ENCODE measurements around the gene P4HTM. TPM values are rescaled to one million over a fixed set of nuclear protein-coding genes. Genes with fewer than 3 reads are reported as not detected.
"Not testable (repeated sequence)": the region's sequence is repeated elsewhere in the genome, so short reads cannot be mapped to it uniquely, and the experiment has no call there.

The P4HTM gene
- total RNA-seq, 1 donor, result 26.8 TPM

DNA sequence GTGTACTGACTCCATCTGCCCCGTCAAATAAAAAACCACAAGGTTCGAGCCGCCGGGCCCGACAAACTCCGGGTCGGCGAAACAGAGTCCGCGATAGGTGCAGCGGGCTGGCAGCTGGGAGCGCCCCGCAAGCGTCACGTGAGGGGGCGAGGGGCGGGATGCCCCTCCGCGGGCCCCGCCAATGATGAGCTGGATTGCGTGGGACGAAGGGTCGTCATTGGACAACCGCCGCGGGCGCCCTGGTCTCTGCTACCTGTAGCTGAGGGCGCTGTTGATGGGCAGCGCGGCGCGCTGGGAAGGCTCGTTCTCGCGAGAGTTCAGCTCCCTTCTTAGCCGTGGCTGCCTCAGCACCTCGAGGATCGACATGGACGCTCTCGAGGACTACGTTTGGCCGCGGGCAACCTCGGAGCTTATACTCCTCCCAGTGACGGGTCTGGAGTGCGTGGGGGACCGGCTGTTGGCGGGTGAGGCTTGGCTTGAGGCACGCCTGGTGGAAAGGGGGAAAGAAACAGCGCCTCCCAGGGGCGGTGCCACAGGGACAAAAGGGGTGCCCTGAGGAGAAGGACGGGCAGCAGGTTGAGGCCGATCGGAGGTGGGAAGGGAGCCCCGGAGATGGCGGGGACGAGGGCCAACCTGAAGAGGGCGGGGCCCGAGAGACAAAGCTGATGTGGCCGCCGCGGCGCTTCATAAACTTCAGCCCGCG, 17.2 kb downstream of the P4HTM start, which contains the start of gene WDR6:
TSS of gene WDR6 (plus strand) at position 324 of the 703 bp plus-strand sequence. CDS start at position 365, 41 bp downstream.
- DNase-seq (ENCODE audit: low read depth), result peak; percentile 98
- TF ChIP-seq, protein P1, sequence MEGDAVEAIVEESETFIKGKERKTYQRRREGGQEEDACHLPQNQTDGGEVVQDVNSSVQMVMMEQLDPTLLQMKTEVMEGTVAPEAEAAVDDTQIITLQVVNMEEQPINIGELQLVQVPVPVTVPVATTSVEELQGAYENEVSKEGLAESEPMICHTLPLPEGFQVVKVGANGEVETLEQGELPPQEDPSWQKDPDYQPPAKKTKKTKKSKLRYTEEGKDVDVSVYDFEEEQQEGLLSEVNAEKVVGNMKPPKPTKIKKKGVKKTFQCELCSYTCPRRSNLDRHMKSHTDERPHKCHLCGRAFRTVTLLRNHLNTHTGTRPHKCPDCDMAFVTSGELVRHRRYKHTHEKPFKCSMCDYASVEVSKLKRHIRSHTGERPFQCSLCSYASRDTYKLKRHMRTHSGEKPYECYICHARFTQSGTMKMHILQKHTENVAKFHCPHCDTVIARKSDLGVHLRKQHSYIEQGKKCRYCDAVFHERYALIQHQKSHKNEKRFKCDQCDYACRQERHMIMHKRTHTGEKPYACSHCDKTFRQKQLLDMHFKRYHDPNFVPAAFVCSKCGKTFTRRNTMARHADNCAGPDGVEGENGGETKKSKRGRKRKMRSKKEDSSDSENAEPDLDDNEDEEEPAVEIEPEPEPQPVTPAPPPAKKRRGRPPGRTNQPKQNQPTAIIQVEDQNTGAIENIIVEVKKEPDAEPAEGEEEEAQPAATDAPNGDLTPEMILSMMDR (IDR thresholded peaks at IDR 0.05; ENCODE audit: insufficient read depth, low read depth, low read length), result peak; percentile 49
- H3K4me3 ChIP-seq (ENCODE audit: low read depth, low read length), result peak within 1 kb of the TSS; percentile 87

DNA sequence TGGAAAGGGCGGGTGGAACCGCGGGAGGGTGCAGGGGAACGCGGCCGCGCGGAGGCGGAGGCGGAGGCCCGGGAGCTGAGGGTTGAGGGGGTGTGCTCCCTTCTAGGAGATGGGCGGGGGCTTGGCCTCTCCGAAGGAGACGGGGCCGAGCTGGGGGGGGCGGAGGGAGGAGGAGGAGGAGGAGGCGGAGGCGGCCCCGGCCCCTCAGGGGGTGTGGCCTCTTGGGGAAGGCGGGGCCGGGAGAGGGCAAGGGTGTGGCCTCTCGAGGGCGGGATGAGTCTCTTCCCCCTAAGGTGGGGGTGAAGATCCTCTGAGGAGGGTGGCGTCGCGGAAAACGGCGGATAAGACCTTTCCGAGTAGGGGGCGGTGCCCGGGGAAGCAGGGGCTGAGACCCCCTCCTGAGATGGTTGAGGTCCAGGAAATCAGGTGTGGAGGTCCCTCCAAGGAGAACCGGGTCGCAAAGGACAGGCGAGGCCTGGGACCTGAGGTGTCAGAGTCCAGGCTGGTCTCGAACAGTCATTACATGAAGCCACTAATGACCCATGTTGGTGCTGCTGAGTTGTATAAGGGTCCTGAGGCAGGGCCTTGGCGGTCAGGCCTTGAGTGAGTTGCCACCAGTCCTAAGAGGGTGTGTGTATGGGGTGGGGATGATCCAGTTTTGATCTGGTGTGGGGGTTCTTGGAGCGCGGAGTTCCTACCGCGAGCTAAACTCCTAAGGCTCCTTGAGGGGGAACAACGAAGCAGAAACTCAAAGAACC, 17.9 kb downstream of the P4HTM start:
- TF ChIP-seq, protein P1 (IDR thresholded peaks at IDR 0.05; ENCODE audit: insufficient read depth, low read depth, low read length), result no peak

DNA sequence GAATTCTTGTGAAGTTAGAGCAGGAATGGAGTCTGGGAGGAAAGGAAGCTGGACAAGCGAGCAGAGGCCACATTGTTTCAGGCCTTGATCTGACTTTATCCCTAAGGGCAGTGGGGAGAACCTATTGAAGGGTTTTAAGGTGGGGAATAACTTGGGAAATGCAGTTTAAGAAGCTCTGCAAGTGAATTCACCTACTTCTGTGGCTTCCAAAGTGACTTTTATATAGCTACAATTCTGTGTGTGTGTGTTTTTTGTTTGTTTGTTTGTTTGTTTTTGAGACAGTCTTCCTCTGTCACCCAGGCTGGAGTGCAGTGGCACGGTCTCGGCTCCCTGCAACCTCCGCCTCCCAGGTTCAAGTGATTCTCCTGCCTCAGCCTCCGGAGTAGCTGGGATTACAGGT, 18.6 kb downstream of the P4HTM start:
- not testable (repeated sequence) for DNase-seq (ENCODE audit: low read depth)

More for the DNA sequence above, 17.9 kb downstream of the P4HTM start:
- peak; percentile 91 for DNase-seq (ENCODE audit: low read depth)
- H3K4me3 ChIP-seq (ENCODE audit: low read depth, low read length), result peak overlapping the region; percentile 87

DNA sequence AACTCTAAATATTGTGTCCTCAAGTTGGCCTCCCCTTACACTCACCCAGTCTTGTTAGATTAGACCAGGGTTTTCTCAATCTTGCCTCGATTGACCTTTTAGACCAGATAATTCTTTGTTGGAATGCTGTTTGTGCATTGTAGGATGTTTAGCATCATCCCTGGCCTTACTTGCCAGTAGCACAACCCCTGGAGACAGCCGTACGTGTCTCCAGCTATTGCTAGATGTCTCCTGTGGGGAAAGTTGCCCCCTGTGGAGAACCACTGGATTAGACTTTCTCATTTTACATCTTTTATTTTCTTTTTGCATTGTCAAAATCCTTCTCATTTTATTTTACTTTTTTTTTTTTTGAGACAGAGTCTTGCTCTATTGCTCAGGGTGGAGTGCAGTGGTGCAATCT, 19.4 kb downstream of the P4HTM start:
- DNase-seq (ENCODE audit: low read depth), result no peak
- TF ChIP-seq, protein P1 (IDR thresholded peaks at IDR 0.05; ENCODE audit: insufficient read depth, low read depth, low read length), result no peak
- H3K4me3 ChIP-seq (ENCODE audit: low read depth, low read length), result no peak overlapping the region

More for the DNA sequence above, 18.6 kb downstream of the P4HTM start:
- H3K4me3 ChIP-seq (ENCODE audit: low read depth, low read length), result peak overlapping the region; percentile 87

DNA sequence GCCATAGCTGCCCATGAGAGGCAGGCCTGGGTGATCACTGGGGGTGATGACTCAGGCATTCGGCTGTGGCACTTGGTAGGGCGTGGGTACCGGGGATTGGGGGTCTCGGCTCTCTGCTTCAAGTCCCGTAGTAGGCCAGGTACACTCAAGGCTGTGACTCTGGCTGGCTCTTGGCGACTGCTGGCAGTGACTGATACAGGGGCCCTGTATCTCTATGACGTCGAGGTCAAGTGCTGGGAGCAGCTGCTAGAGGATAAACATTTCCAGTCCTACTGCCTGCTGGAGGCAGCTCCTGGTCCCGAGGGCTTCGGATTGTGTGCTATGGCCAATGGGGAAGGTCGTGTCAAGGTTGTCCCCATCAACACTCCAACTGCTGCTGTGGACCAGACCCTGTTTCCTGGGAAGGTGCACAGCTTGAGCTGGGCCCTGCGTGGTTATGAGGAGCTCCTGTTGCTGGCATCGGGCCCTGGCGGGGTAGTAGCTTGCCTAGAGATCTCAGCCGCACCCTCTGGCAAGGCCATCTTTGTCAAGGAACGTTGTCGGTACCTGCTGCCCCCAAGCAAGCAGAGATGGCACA, 22.5 kb downstream of the P4HTM start:
- H3K4me3 ChIP-seq (ENCODE audit: low read depth, low read length), result no peak overlapping the region
- TF ChIP-seq, protein P1 (IDR thresholded peaks at IDR 0.05; ENCODE audit: insufficient read depth, low read depth, low read length), result no peak
- DNase-seq (ENCODE audit: low read depth), result no peak

DNA sequence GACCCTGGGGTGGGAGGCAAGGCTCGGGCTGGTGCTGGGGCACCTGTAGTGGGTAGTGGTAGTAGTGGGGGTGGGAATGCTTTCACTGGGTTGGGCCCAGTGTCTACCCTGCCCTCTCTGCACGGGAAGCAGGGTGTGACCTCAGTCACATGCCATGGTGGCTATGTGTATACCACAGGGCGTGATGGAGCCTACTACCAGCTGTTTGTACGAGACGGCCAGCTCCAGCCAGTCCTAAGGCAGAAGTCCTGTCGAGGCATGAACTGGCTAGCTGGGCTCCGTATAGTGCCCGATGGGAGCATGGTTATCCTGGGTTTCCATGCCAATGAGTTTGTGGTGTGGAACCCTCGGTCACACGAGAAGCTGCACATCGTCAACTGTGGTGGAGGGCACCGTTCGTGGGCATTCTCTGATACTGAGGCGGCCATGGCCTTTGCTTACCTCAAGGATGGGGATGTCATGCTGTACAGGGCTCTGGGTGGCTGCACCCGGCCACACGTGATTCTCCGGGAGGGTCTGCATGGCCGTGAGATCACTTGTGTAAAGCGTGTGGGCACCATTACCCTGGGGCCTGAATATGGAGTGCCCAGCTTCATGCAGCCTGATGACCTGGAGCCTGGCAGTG, 23.2 kb downstream of the P4HTM start:
- DNase-seq (ENCODE audit: low read depth), result no peak
- no peak overlapping the region for H3K4me3 ChIP-seq (ENCODE audit: low read depth, low read length)
- TF ChIP-seq, protein P1 (IDR thresholded peaks at IDR 0.05; ENCODE audit: insufficient read depth, low read depth, low read length), result no peak
